RWPE2 (cell line): ENCODE data around the gene L3MBTL3.

ENCODE experiments used
- ATAC-seq: fragments of 200-7000 bp; cut with Tn5 transposase; 3 replicates; pipeline ENCODE4 v1.9.1; 2021; ENCODE audit warnings: low read depth
- DNase-seq: peaks from one replicate; pipeline ENCODE4 v3.0.0-alpha.2; 2020; ENCODE audit warnings: low spot score
- H3K27ac ChIP-seq: fragments of 450-650 bp; 2 replicates; pipeline ENCODE4 v1.5.1; 2017; ENCODE audit warnings: mild to moderate bottlenecking; ENCODE audit not compliant: poor library complexity, severe bottlenecking
- H3K27me3 ChIP-seq: fragments of 250-450 bp; sonication (Bioruptor Pico); 2 replicates; pipeline ENCODE4 v1.5.1; 2021; ENCODE audit warnings: mild to moderate bottlenecking, moderate library complexity; ENCODE audit not compliant: insufficient read depth, poor library complexity, severe bottlenecking
- H3K36me3 ChIP-seq: fragments of 250-450 bp; sonication (Bioruptor Pico); 2 replicates; pipeline ENCODE4 v1.5.1; 2020; ENCODE audit warnings: low read depth, mild to moderate bottlenecking, moderate library complexity
- H3K4me1 ChIP-seq: fragments of 250-450 bp; sonication (Bioruptor Pico); 2 replicates; pipeline ENCODE4 v1.5.1; 2021; ENCODE audit warnings: mild to moderate bottlenecking, moderate library complexity; ENCODE audit not compliant: insufficient read depth, poor library complexity, severe bottlenecking
- H3K4me3 ChIP-seq: fragments of 250-450 bp; sonication (Bioruptor Pico); 2 replicates; pipeline ENCODE4 v1.5.1; 2021; ENCODE audit warnings: mild to moderate bottlenecking, moderate library complexity; ENCODE audit not compliant: severe bottlenecking
- H3K9me3 ChIP-seq: fragments of 250-450 bp; sonication (Bioruptor Pico); 2 replicates; pipeline ENCODE4 v1.5.1; 2021; ENCODE audit warnings: mild to moderate bottlenecking, moderate library complexity; ENCODE audit not compliant: severe bottlenecking
- TF ChIP-seq, protein P1 (sequence below): fragments of 450-650 bp; IDR thresholded peaks from one replicate; pipeline ENCODE4 v1.5.1; 2017; ENCODE audit warnings: mild to moderate bottlenecking, moderate library complexity; ENCODE audit not compliant: poor library complexity, severe bottlenecking

The L3MBTL3 gene

DNA sequence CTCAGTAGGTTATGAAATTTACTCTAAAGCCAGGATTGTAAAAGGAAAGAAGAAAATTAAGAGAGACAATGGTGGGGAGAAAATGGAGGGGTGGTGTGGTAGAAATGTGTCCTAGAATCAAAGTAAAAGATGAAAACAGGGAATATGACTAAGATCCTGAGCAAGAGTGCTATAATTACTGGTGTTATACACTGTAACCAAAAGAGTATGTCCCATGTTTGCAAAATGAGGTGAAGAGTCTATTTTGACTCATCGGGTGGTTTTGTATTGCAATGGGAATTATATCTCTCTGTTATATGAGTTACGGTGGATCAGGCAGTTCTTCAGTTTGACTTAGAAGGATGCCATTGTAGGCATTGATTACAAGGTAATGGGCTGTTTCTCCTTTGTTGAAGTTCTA is 8.5 kb downstream of the L3MBTL3 start:
- TF ChIP-seq, protein P1, sequence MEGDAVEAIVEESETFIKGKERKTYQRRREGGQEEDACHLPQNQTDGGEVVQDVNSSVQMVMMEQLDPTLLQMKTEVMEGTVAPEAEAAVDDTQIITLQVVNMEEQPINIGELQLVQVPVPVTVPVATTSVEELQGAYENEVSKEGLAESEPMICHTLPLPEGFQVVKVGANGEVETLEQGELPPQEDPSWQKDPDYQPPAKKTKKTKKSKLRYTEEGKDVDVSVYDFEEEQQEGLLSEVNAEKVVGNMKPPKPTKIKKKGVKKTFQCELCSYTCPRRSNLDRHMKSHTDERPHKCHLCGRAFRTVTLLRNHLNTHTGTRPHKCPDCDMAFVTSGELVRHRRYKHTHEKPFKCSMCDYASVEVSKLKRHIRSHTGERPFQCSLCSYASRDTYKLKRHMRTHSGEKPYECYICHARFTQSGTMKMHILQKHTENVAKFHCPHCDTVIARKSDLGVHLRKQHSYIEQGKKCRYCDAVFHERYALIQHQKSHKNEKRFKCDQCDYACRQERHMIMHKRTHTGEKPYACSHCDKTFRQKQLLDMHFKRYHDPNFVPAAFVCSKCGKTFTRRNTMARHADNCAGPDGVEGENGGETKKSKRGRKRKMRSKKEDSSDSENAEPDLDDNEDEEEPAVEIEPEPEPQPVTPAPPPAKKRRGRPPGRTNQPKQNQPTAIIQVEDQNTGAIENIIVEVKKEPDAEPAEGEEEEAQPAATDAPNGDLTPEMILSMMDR: no peak
- H3K27me3 ChIP-seq: no peaks in the 10 kb centered on the region
- no peak overlapping the region for H3K27ac ChIP-seq
- no peaks in the 10 kb centered on the region for H3K9me3 ChIP-seq
- H3K36me3 ChIP-seq: no peaks in the 10 kb centered on the region
- no peaks in the 10 kb centered on the region for H3K4me1 ChIP-seq
- no peak for ATAC-seq
- no peak for DNase-seq
- H3K4me3 ChIP-seq: no peak overlapping the region

DNA sequence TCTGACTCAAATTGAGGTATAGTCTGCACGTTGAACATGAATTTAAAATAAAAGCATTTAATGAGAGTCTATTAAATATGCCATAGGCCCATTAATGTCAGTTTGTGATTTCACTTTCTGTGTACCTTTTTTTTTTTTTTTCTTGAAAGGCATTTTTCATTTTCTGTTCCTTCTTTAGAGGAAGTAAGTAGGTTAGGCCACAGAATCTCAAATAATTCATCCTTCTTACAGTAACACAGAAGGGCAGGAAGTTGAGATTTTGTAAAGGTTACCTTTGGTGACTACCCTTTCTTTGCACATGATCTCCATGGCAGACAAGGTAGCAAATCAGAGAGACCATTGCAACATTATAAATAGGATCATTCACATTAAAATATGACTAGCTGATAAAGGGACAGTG is 9.6 kb downstream of the L3MBTL3 start:
- no peak overlapping the region for H3K4me3 ChIP-seq
- ATAC-seq: no peak
- H3K36me3 ChIP-seq: no peaks in the 10 kb centered on the region
- no peak overlapping the region for H3K27ac ChIP-seq
- TF ChIP-seq, protein P1: no peak
- H3K9me3 ChIP-seq: no peaks in the 10 kb centered on the region
- no peaks in the 10 kb centered on the region for H3K27me3 ChIP-seq
- DNase-seq: no peak
- no peaks in the 10 kb centered on the region for H3K4me1 ChIP-seq

DNA sequence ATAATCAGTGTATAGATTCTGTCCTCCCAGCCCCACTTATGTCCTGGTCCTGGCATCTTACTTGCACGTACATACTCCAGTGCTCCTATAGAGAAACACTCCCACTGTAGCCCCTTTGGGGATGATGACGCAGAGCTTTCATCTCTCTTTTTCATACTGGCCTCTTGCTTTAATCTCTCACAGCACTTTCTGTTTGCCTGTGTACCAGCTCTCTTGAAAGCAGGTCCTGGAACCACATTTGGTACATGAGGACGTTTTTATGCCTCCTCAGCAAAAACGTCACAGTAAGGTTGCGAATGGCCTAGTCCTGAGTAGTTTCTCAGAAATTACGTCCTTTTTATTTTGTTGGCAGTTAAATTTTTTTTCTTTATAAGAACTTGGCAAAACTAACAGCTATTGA is 10.8 kb downstream of the L3MBTL3 start:
- Histone ChIP-seq H3K4me3 (no peak overlapping the region), H3K4me1 (no peaks in the 10 kb centered on the region), H3K27me3 (no peaks in the 10 kb centered on the region), H3K9me3 (no peaks in the 10 kb centered on the region), H3K36me3 (no peaks in the 10 kb centered on the region), H3K27ac (no peak overlapping the region)
- no peak for ATAC-seq
- no peak for DNase-seq
- TF ChIP-seq, protein P1: no peak

DNA sequence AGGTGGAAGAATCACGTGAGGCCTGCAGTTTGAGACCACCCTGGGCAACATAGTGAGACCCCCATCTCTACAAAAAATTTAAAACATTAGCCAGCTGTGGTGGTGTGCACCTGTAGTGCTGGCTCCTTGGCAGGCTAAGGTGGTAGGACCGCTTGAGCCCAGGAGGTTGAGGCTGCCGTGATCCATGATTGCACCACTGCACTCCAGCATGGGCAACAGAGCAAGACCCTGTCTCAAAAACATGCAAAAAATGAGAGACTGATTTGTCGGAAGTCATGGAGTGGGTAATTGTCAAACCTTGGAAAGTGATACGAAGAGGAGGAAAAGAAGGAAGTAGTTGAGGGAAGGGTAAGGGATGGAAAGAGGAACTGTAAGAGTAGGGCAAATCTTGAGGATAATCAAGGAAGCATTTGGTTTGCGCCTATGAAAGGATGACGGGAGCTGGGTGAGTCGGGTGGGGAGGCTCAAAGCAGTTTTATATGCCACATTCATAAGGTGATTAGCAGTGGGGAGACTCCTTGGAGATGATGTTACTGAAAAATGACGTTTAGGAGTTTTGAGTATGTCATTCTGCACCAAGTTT is 14.5 kb downstream of the L3MBTL3 start:
- TF ChIP-seq, protein P1: no peak
- Histone ChIP-seq H3K27me3 (no peaks in the 10 kb centered on the region), H3K9me3 (no peaks in the 10 kb centered on the region), H3K4me1 (no peaks in the 10 kb centered on the region), H3K36me3 (no peaks in the 10 kb centered on the region), H3K27ac (no peak overlapping the region), H3K4me3 (no peak overlapping the region)
- ATAC-seq (no peak), DNase-seq (no peak)

DNA sequence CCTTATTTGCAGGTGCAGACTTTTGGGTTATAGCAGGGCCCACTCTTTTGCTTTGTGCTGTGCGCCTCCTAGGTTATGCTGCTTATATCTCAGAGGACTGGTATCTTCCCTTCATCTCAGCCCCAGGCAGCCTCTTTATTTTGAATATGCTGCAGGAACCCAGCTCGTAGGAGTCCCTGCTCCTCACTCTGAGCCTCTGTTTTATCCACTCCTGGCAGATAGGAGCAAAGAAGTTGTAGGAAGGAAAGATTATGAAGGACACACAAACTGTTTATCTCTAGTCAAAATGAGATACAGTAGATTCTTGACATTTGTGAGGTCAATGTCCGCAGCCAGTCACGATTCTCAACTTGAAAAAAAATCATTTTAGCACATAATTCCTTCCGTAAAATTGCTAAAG is 15.6 kb downstream of the L3MBTL3 start:
- Histone ChIP-seq H3K4me3 (no peak overlapping the region), H3K27ac (no peak overlapping the region), H3K9me3 (no peaks in the 10 kb centered on the region), H3K36me3 (no peaks in the 10 kb centered on the region), H3K4me1 (no peaks in the 10 kb centered on the region), H3K27me3 (no peaks in the 10 kb centered on the region)
- TF ChIP-seq, protein P1: no peak
- DNase-seq (no peak), ATAC-seq (no peak)
